GM23338 (cell line): Measurements from ENCODE around the gene UST. TPM values are rescaled to one million over a fixed set of nuclear protein-coding genes. Genes with fewer than 3 reads are reported as not detected.

Experiments
- ATAC-seq: fragments of 200-7000 bp; cut with Tn5 transposase; 3 replicates; pipeline ENCODE4 v1.9.1; 2020
- DNase-seq: peaks from one replicate; pipeline ENCODE4 v3.0.0-alpha.2; 2015; ENCODE audit warnings: low spot score
- H2AFZ ChIP-seq: fragments of 200-600 bp; sonication (generic); 2 replicates; pipeline ENCODE4 v1.8.0; 2016; ENCODE audit warnings: antibody characterized with exemption, mild to moderate bottlenecking, moderate library complexity
- H3F3A ChIP-seq: fragments of 200-600 bp; sonication (generic); replicated peaks from 2 replicates; pipeline ENCODE4 v1.8.0; 2017; ENCODE audit warnings: antibody characterized with exemption, mixed run types, low read depth
- H3K27ac ChIP-seq: fragments of 200-600 bp; sonication (generic); 2 replicates; pipeline ENCODE4 v1.6.1; 2016; ENCODE audit warnings: low read depth
- H3K27me3 ChIP-seq: fragments of 200-600 bp; sonication (generic); 2 replicates; pipeline ENCODE4 v1.8.0; 2016; ENCODE audit warnings: mild to moderate bottlenecking, mixed run types, moderate library complexity; ENCODE audit not compliant: insufficient read depth
- H3K36me3 ChIP-seq: fragments of 200-600 bp; sonication (generic); 2 replicates; pipeline ENCODE4 v1.8.0; 2016; ENCODE audit warnings: mild to moderate bottlenecking; ENCODE audit not compliant: insufficient read depth
- H3K4me1 ChIP-seq: fragments of 200-600 bp; sonication (generic); 2 replicates; pipeline ENCODE4 v1.8.0; 2016; ENCODE audit warnings: mild to moderate bottlenecking, moderate library complexity; ENCODE audit not compliant: insufficient read depth
- H3K4me2 ChIP-seq: fragments of 200-600 bp; sonication (generic); 2 replicates; pipeline ENCODE4 v1.7.1; 2017; ENCODE audit warnings: mixed run types
- H3K4me3 ChIP-seq: fragments of 200-600 bp; sonication (generic); 2 replicates; pipeline ENCODE4 v1.6.1; 2016; ENCODE audit warnings: mixed run types
- H3K79me2 ChIP-seq: fragments of 200-600 bp; sonication (generic); replicated peaks from 2 replicates; pipeline ENCODE4 v1.8.0; 2017; ENCODE audit warnings: mild to moderate bottlenecking; ENCODE audit not compliant: insufficient read depth
- H3K9me2 ChIP-seq: fragments of 200-600 bp; sonication (generic); 2 replicates; pipeline ENCODE4 v1.8.0; 2017; ENCODE audit not compliant: insufficient read depth
- H4K20me1 ChIP-seq: fragments of 200-600 bp; sonication (generic); replicated peaks from 2 replicates; pipeline ENCODE4 v1.8.0; 2017; ENCODE audit warnings: mild to moderate bottlenecking; ENCODE audit not compliant: insufficient read depth
- H3K27ac Mint-ChIP-seq: 2 replicates; pipeline ENCODE4 v1.8.0; 2020; ENCODE audit warnings: inconsistent platforms, mild to moderate bottlenecking, moderate library complexity, mixed read lengths
- H3K27me3 Mint-ChIP-seq: 3 replicates; pipeline ENCODE4 v1.8.0; 2022; ENCODE audit warnings: low read depth, mild to moderate bottlenecking, moderate library complexity, mixed read lengths, inconsistent platforms; ENCODE audit not compliant: insufficient read depth, poor library complexity
- H3K36me3 Mint-ChIP-seq: 3 replicates; pipeline ENCODE4 v1.8.0; 2021; ENCODE audit warnings: low read depth, mild to moderate bottlenecking, inconsistent platforms, moderate library complexity, mixed read lengths
- H3K4me1 Mint-ChIP-seq: 3 replicates; pipeline ENCODE4 v1.8.0; 2020; ENCODE audit warnings: mild to moderate bottlenecking, inconsistent platforms, mixed read lengths
- H3K4me3 Mint-ChIP-seq: 3 replicates; pipeline ENCODE4 v1.8.0; 2021; ENCODE audit warnings: moderate library complexity, mild to moderate bottlenecking, inconsistent platforms, mixed read lengths
- H3K9me3 Mint-ChIP-seq: 3 replicates; pipeline ENCODE4 v1.8.0; 2020; ENCODE audit warnings: moderate library complexity, mild to moderate bottlenecking, inconsistent platforms, mixed read lengths
- CREB1 ChIP-seq: fragments of 250-450 bp; sonication (Bioruptor Pico); IDR thresholded peaks from 2 replicates; pipeline ENCODE4 v1.5.0; 2020; ENCODE audit warnings: low read depth, mild to moderate bottlenecking, moderate library complexity
- ETS1 ChIP-seq: IDR thresholded peaks from 2 replicates; pipeline ENCODE4 v1.6.1; 2016; ENCODE audit warnings: antibody characterized with exemption
- EZH2 ChIP-seq: fragments of 200-600 bp; sonication (generic); IDR thresholded peaks from one replicate; pipeline ENCODE4 v1.8.0; 2017; ENCODE audit warnings: antibody characterized with exemption, mild to moderate bottlenecking, low read depth; ENCODE audit not compliant: unreplicated experiment
- EZH2phosphoT487 ChIP-seq: fragments of 200-600 bp; sonication (generic); IDR thresholded peaks from one replicate; pipeline ENCODE4 v1.8.1; 2018; ENCODE audit warnings: antibody characterized with exemption; ENCODE audit not compliant: unreplicated experiment
- JUNB ChIP-seq: IDR thresholded peaks from one replicate; pipeline ENCODE4 v1.6.1; 2016; ENCODE audit warnings: antibody characterized with exemption; ENCODE audit not compliant: unreplicated experiment
- NANOG ChIP-seq: IDR thresholded peaks from 2 replicates; pipeline ENCODE4 v1.6.1; 2016; ENCODE audit warnings: antibody characterized with exemption, borderline replicate concordance
- POLR2AphosphoS5 ChIP-seq: IDR thresholded peaks from 2 replicates; pipeline ENCODE4 v1.6.1; 2016; ENCODE audit warnings: antibody characterized with exemption, low read depth
- REST ChIP-seq: IDR thresholded peaks from one replicate; pipeline ENCODE4 v1.6.1; 2018; ENCODE audit warnings: antibody characterized with exemption; ENCODE audit not compliant: unreplicated experiment
- STAT1 ChIP-seq: IDR thresholded peaks from one replicate; pipeline ENCODE4 v1.6.1; 2016; ENCODE audit warnings: antibody characterized with exemption; ENCODE audit not compliant: unreplicated experiment
- ZNF114 ChIP-seq: fragments of 250-450 bp; sonication (Bioruptor Pico); IDR thresholded peaks from 2 replicates; pipeline ENCODE4 v1.5.0; 2020; ENCODE audit warnings: mild to moderate bottlenecking, moderate library complexity
- ZNF331 ChIP-seq: fragments of 250-450 bp; sonication (Bioruptor Pico); IDR thresholded peaks from 2 replicates; pipeline ENCODE4 v1.5.0; 2020; ENCODE audit warnings: low read depth, mild to moderate bottlenecking, moderate library complexity
- polyA plus RNA-seq: library from polyadenylated mRNA; unstranded; fragments of >200 nt; fragmentation: Nextera tagmentation; extraction: Ambion mirVana; gene quantifications from 2 replicates; pipeline ENCODE4 v1.2.1, GENCODE V29; 2016
- total RNA-seq: library from RNA; depleted of rRNA; stranded (reverse); fragments of >200 nt; shearing (Covaris generic); gene quantifications from 2 replicates; pipeline ENCODE4 v1.2.3, GENCODE V29; 2014

Gene UST
- total and polyA plus RNA-seq, 2 experiments from 2014 or later, result 12.6 to 33.0 TPM

GRCh38 chr6:148738946-148739821 is 7.6 kb upstream of the UST start:
- Histone ChIP-seq H3K4me1 (no peaks in the 10 kb centered on the region; the same call in 1 of the 2 replicates), H3F3A (peaks cover 5% of the 10 kb centered on the region; the same call in 1 of the 2 replicates), H3K4me2 (no peak overlapping the region), H3K27ac (no peak overlapping the region), H4K20me1 (no peaks in the 10 kb centered on the region), H3K4me3 (no peak overlapping the region), H3K36me3 (no peaks in the 10 kb centered on the region; the same call in 1 of the 2 replicates), H2AFZ (no peak overlapping the region), H3K9me2 (peaks cover 24% of the 10 kb centered on the region; the same call in 1 of the 2 replicates), H3K27me3 (no peaks in the 10 kb centered on the region), H3K79me2 (no peaks in the 10 kb centered on the region)
- Mint-ChIP-seq H3K36me3 (peaks cover under 1% of the 10 kb centered on the region; the same call in 2 of the 3 replicates), H3K4me3 (no peak overlapping the region), H3K4me1 (peaks cover 10% of the 10 kb centered on the region), H3K9me3 (no peaks in the 10 kb centered on the region), H3K27me3 (no peaks in the 10 kb centered on the region), H3K27ac (no peak overlapping the region)
- no peak for TF ChIP-seq ETS1
- TF ChIP-seq ZNF114 (CRISPR knock-in tag), result no peak
- no peak for TF ChIP-seq EZH2phosphoT487
- ATAC-seq (no peak), DNase-seq (no peak)

GRCh38 chr6:148739822-148740128 is 7.1 kb upstream of the UST start:
- ATAC-seq, result no peak
- Histone ChIP-seq H3K36me3 (no peaks in the 10 kb centered on the region; the same call in 1 of the 2 replicates), H3K4me2 (no peak overlapping the region), H3K27ac (no peak overlapping the region), H3K4me3 (no peak overlapping the region), H3F3A (peaks cover 5% of the 10 kb centered on the region; the same call in 1 of the 2 replicates), H4K20me1 (no peaks in the 10 kb centered on the region), H2AFZ (no peak overlapping the region), H3K79me2 (no peaks in the 10 kb centered on the region), H3K27me3 (no peaks in the 10 kb centered on the region), H3K4me1 (no peaks in the 10 kb centered on the region; the same call in 1 of the 2 replicates), H3K9me2 (peaks cover 23% of the 10 kb centered on the region; the same call in 1 of the 2 replicates)
- H3K9me3 Mint-ChIP-seq, result no peaks in the 10 kb centered on the region
- no peaks in the 10 kb centered on the region; the same call in 2 of the 3 replicates for H3K36me3 Mint-ChIP-seq
- H3K4me3 Mint-ChIP-seq, result no peak overlapping the region
- peaks cover 14% of the 10 kb centered on the region for H3K4me1 Mint-ChIP-seq
- DNase-seq, result no peak
- H3K27ac Mint-ChIP-seq, result no peak overlapping the region
- no peaks in the 10 kb centered on the region for H3K27me3 Mint-ChIP-seq
- TF ChIP-seq ZNF331, result no peak
- no peak for TF ChIP-seq STAT1
- TF ChIP-seq POLR2AphosphoS5, result no peak
- no peak for TF ChIP-seq EZH2
- TF ChIP-seq EZH2phosphoT487, result no peak
- no peak for TF ChIP-seq NANOG
- no peak for TF ChIP-seq REST
- no peak for TF ChIP-seq ZNF114 (CRISPR knock-in tag)
- TF ChIP-seq JUNB, result no peak
- no peak for TF ChIP-seq CREB1 (CRISPR knock-in tag)
- TF ChIP-seq ETS1, result no peak
